ENCODE measurements around the gene CENPX.

CENPX gene

GRCh38 chr17:82049106-82049505 lies 26.4 kb upstream of the CENPX start:
- POLR2A ChIA-PET: interaction anchor here (2.4 to 2.7 kb wide), 2 partner anchors 11 to 49 kb away, joined by 7 to 17 read pairs; partner anchors contain the start of genes DCXR and FASN

GRCh38 chr17:82048571-82048971 lies 25.9 kb upstream of the CENPX start:
- CTCF ChIA-PET: no interaction called here

More at GRCh38 chr17:82049106-82049505, 26.4 kb upstream of the CENPX start:
- DNase-seq (ENCODE audit: extremely low spot score): no peak
- TF ChIP-seq SP1 (IDR thresholded peaks at IDR 0.05): no peak
- no peak for TF ChIP-seq NFRKB (IDR thresholded peaks at IDR 0.05)
- no peak for TF ChIP-seq TARDBP (IDR thresholded peaks at IDR 0.05)
- no peak for TF ChIP-seq PKNOX1 (IDR thresholded peaks at IDR 0.05)
- no peak for TF ChIP-seq BHLHE40 (IDR thresholded peaks at IDR 0.05; ENCODE audit: borderline replicate concordance)
- TF ChIP-seq L3MBTL2 (conservative IDR thresholded peaks at IDR 0.05): no peak
- TF ChIP-seq FOXM1 (IDR thresholded peaks at IDR 0.05; ENCODE audit: borderline replicate concordance): no peak
- TF ChIP-seq FOXA1 (IDR thresholded peaks at IDR 0.05): no peak
- TF ChIP-seq HDGF (IDR thresholded peaks at IDR 0.05; ENCODE audit: borderline replicate concordance): no peak
- TF ChIP-seq ZNF384 (IDR thresholded peaks at IDR 0.05): no peak
- no peak for TF ChIP-seq SUZ12 (IDR thresholded peaks at IDR 0.05)
- TF ChIP-seq LEF1 (IDR thresholded peaks at IDR 0.05; ENCODE audit: borderline replicate concordance): no peak
- no peak for TF ChIP-seq ELF4 (IDR thresholded peaks at IDR 0.05)
- TF ChIP-seq CTBP1 (IDR thresholded peaks at IDR 0.05; ENCODE audit: borderline replicate concordance): no peak
- TF ChIP-seq FOXK2 (IDR thresholded peaks at IDR 0.05): no peak
- TF ChIP-seq ARNT (IDR thresholded peaks at IDR 0.05): no peak
- CTCF ChIA-PET: no interaction called here

GRCh38 chr17:82047914-82048570 lies 25.4 kb upstream of the CENPX start:
- ChIA-PET POLR2A (no interaction called here), CTCF (no interaction called here)
- TF ChIP-seq BHLHE40 (IDR thresholded peaks at IDR 0.05; ENCODE audit: borderline replicate concordance): no peak
- no peak for DNase-seq (ENCODE audit: extremely low spot score)

More at GRCh38 chr17:82048571-82048971, 25.9 kb upstream of the CENPX start:
- DNase-seq (ENCODE audit: extremely low spot score): no peak
- POLR2A ChIA-PET: interaction anchor here (2.4 to 2.7 kb wide), 2 partner anchors 11 to 50 kb away, joined by 7 to 17 read pairs; partner anchors contain the start of genes DCXR and FASN
- TF ChIP-seq ZNF384 (IDR thresholded peaks at IDR 0.05): no peak
- no peak for TF ChIP-seq SP1 (IDR thresholded peaks at IDR 0.05)
- TF ChIP-seq TARDBP (IDR thresholded peaks at IDR 0.05): no peak
- no peak for TF ChIP-seq FOXM1 (IDR thresholded peaks at IDR 0.05; ENCODE audit: borderline replicate concordance)
- TF ChIP-seq CTBP1 (IDR thresholded peaks at IDR 0.05; ENCODE audit: borderline replicate concordance): no peak
- no peak for TF ChIP-seq ARNT (IDR thresholded peaks at IDR 0.05)
- TF ChIP-seq NFRKB (IDR thresholded peaks at IDR 0.05): no peak
- no peak for TF ChIP-seq HDGF (IDR thresholded peaks at IDR 0.05; ENCODE audit: borderline replicate concordance)
- TF ChIP-seq L3MBTL2 (conservative IDR thresholded peaks at IDR 0.05): no peak
- TF ChIP-seq FOXA1 (IDR thresholded peaks at IDR 0.05): no peak
- TF ChIP-seq ELF4 (IDR thresholded peaks at IDR 0.05): no peak

GRCh38 chr17:82047379-82047778 lies 24.7 kb upstream of the CENPX start:
- DNase-seq (ENCODE audit: extremely low spot score): no peak
- ChIA-PET POLR2A (no interaction called here), CTCF (no interaction called here)
- TF ChIP-seq BHLHE40 (IDR thresholded peaks at IDR 0.05; ENCODE audit: borderline replicate concordance) (no peak), LEF1 (IDR thresholded peaks at IDR 0.05; ENCODE audit: borderline replicate concordance) (no peak), SUZ12 (IDR thresholded peaks at IDR 0.05) (no peak), ARNT (IDR thresholded peaks at IDR 0.05) (no peak), FOXA1 (IDR thresholded peaks at IDR 0.05) (no peak), SP1 (IDR thresholded peaks at IDR 0.05) (no peak), HDGF (IDR thresholded peaks at IDR 0.05; ENCODE audit: borderline replicate concordance) (no peak), FOXM1 (IDR thresholded peaks at IDR 0.05; ENCODE audit: borderline replicate concordance) (no peak), TARDBP (IDR thresholded peaks at IDR 0.05) (no peak), CTBP1 (IDR thresholded peaks at IDR 0.05; ENCODE audit: borderline replicate concordance) (no peak)

GRCh38 chr17:82046903-82047302 lies 24.2 kb upstream of the CENPX start:
- no peak for TF ChIP-seq SUZ12 (IDR thresholded peaks at IDR 0.05)
- no peak for TF ChIP-seq CTBP1 (IDR thresholded peaks at IDR 0.05; ENCODE audit: borderline replicate concordance)
- TF ChIP-seq PKNOX1 (IDR thresholded peaks at IDR 0.05): no peak
- no peak for TF ChIP-seq L3MBTL2 (conservative IDR thresholded peaks at IDR 0.05)
- TF ChIP-seq HDGF (IDR thresholded peaks at IDR 0.05; ENCODE audit: borderline replicate concordance): no peak
- no peak for TF ChIP-seq FOXK2 (IDR thresholded peaks at IDR 0.05)
- TF ChIP-seq LEF1 (IDR thresholded peaks at IDR 0.05; ENCODE audit: borderline replicate concordance): no peak
- TF ChIP-seq ARNT (IDR thresholded peaks at IDR 0.05): no peak
- no peak for TF ChIP-seq FOXM1 (IDR thresholded peaks at IDR 0.05; ENCODE audit: borderline replicate concordance)
- ChIA-PET POLR2A (no interaction called here), CTCF (no interaction called here)
- DNase-seq (ENCODE audit: extremely low spot score): no peak

- ChIA-PET POLR2A (no interaction called here), CTCF (no interaction called here)
- no peak for DNase-seq (ENCODE audit: extremely low spot score)
- TF ChIP-seq NFRKB (IDR thresholded peaks at IDR 0.05): no peak
- no peak for TF ChIP-seq SUZ12 (IDR thresholded peaks at IDR 0.05)
- TF ChIP-seq FOXA1 (IDR thresholded peaks at IDR 0.05): no peak
- no peak for TF ChIP-seq FOXM1 (IDR thresholded peaks at IDR 0.05; ENCODE audit: borderline replicate concordance)
- no peak for TF ChIP-seq ARNT (IDR thresholded peaks at IDR 0.05)
- TF ChIP-seq TARDBP (IDR thresholded peaks at IDR 0.05): no peak
- TF ChIP-seq PKNOX1 (IDR thresholded peaks at IDR 0.05): no peak
- no peak for TF ChIP-seq FOXK2 (IDR thresholded peaks at IDR 0.05)
- TF ChIP-seq CTBP1 (IDR thresholded peaks at IDR 0.05; ENCODE audit: borderline replicate concordance): no peak
- no peak for TF ChIP-seq HDGF (IDR thresholded peaks at IDR 0.05; ENCODE audit: borderline replicate concordance)
- no peak for TF ChIP-seq ELF4 (IDR thresholded peaks at IDR 0.05)
- no peak for TF ChIP-seq SP1 (IDR thresholded peaks at IDR 0.05)
- TF ChIP-seq ZNF384 (IDR thresholded peaks at IDR 0.05): no peak
- no peak for TF ChIP-seq BHLHE40 (IDR thresholded peaks at IDR 0.05; ENCODE audit: borderline replicate concordance)
- TF ChIP-seq LEF1 (IDR thresholded peaks at IDR 0.05; ENCODE audit: borderline replicate concordance): no peak
- no peak for TF ChIP-seq L3MBTL2 (conservative IDR thresholded peaks at IDR 0.05)
Measured at GRCh38 chr17:82045936-82046484, 23.3 kb upstream of the CENPX start.
